ENCODE measurements around the gene ASB15.

DNA sequence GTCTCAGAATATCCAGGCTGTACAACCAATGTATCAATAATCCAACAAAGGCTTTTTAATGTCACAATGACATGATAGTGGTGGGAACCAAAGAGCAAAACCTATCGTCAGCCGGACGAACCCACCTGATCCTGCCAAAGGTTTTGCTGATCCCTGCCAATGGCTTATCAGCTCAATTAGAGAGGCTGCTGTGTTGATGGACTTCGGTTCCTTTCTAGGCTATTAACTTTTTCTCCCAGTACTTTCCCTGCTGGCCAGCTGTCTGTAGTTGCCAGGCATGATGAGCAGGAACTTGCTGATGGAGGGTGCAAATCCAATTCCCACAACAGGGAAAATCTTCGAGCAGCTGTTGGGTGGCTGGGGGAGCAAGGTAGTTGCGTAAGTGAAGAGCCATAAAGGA lies 56.4 kb downstream of the ASB15 start:
- TF ChIP-seq TAF1 (IDR thresholded peaks at IDR 0.05; ENCODE audit: borderline replicate concordance, insufficient read depth, low read length) = no peak
- TF ChIP-seq, protein P1, sequence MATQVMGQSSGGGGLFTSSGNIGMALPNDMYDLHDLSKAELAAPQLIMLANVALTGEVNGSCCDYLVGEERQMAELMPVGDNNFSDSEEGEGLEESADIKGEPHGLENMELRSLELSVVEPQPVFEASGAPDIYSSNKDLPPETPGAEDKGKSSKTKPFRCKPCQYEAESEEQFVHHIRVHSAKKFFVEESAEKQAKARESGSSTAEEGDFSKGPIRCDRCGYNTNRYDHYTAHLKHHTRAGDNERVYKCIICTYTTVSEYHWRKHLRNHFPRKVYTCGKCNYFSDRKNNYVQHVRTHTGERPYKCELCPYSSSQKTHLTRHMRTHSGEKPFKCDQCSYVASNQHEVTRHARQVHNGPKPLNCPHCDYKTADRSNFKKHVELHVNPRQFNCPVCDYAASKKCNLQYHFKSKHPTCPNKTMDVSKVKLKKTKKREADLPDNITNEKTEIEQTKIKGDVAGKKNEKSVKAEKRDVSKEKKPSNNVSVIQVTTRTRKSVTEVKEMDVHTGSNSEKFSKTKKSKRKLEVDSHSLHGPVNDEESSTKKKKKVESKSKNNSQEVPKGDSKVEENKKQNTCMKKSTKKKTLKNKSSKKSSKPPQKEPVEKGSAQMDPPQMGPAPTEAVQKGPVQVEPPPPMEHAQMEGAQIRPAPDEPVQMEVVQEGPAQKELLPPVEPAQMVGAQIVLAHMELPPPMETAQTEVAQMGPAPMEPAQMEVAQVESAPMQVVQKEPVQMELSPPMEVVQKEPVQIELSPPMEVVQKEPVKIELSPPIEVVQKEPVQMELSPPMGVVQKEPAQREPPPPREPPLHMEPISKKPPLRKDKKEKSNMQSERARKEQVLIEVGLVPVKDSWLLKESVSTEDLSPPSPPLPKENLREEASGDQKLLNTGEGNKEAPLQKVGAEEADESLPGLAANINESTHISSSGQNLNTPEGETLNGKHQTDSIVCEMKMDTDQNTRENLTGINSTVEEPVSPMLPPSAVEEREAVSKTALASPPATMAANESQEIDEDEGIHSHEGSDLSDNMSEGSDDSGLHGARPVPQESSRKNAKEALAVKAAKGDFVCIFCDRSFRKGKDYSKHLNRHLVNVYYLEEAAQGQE (IDR thresholded peaks at IDR 0.05; ENCODE audit: insufficient read depth in 1 of 2, low read depth in 2 of 2, low read length in 2 of 2) = no peak
- TF ChIP-seq POLR2AphosphoS5 (IDR thresholded peaks at IDR 0.05; ENCODE audit: low read depth, low read length) = no peak
- TF ChIP-seq SIN3A (IDR thresholded peaks at IDR 0.05; ENCODE audit: borderline replicate concordance, insufficient read depth, low read length) = no peak
- TF ChIP-seq FOXP2 (optimal IDR thresholded peaks at IDR 0.05; ENCODE audit: borderline replicate concordance, extremely low read depth, extremely low read length, insufficient read depth) = no peak

Data from PFSK-1 (cell line).